Measurements from ENCODE around the gene OR10J5. TPM values are rescaled to one million over a fixed set of nuclear protein-coding genes. Genes with fewer than 3 reads are reported as not detected.

The OR10J5 gene, protein sequence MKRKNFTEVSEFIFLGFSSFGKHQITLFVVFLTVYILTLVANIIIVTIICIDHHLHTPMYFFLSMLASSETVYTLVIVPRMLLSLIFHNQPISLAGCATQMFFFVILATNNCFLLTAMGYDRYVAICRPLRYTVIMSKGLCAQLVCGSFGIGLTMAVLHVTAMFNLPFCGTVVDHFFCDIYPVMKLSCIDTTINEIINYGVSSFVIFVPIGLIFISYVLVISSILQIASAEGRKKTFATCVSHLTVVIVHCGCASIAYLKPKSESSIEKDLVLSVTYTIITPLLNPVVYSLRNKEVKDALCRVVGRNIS
- total RNA-seq, result not detected in 2 replicates

DNA sequence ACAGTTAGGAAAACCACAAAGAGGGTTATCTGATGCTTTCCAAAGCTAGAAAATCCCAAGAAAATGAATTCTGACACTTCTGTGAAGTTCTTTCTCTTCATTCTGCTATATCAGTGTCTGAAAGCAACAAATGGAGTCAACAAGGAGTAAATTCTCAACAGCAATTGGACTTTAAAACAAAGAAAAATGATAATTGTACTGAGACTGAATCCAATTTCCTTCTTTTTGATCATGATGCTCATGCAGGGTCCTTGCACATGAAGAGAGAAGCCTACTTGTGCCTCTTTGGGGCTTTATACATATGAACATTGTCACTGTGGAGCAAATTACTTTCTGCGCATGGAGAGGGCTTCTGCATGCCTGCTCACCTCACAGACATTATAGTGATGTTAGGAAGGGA lies at the start of gene OR10J5:
Gene OR10J5 (minus strand): TSS at position 101 of the 400 bp plus-strand sequence. CDS start 0 bp downstream, at position 101.

Other genes starting within 250 kb of the OR10J5 start
- not detected in 2 replicates for gene FCER1A, start 233.7 kb downstream of the OR10J5 start, total RNA-seq
- not detected in 2 replicates for gene OR10J4, start 103.8 kb downstream of the OR10J5 start, total RNA-seq
- gene OR10J1, start 96.3 kb downstream of the OR10J5 start, total RNA-seq, result not detected in 2 replicates
- not detected in 2 replicates for gene APCS, start 51.8 kb upstream of the OR10J5 start, total RNA-seq
- not detected in 2 replicates for gene CRP, start 178.6 kb upstream of the OR10J5 start, total RNA-seq
- gene DUSP23, start 245.0 kb upstream of the OR10J5 start, total RNA-seq, result 42.0 and 75.6 TPM in 2 replicates

All from airway epithelial cell (primary cell).